Peyer's patch (tissue), 4 donors: Measurements from ENCODE around the gene DOK5. TPM values are rescaled to one million over a fixed set of nuclear protein-coding genes. Genes with fewer than 3 reads are reported as not detected.

ENCODE experiments used
- DNase-seq, 3 donors: peaks; one replicate each; pipeline ENCODE4 v3.0.0-alpha.2; 2017 to 2019
- H3K27ac ChIP-seq, 4 donors: fragments of 200-600 bp; sonication (generic); one replicate each; pipeline ENCODE4 v1.5.1; 2016 to 2019
- H3K27me3 ChIP-seq, 2 donors: fragments of 200-600 bp; sonication (generic); one replicate each; pipeline ENCODE4 v1.5.1; 2019
- H3K36me3 ChIP-seq, 3 donors: fragments of 200-600 bp; sonication (generic); one replicate each; pipeline ENCODE4 v1.5.1; 2016 to 2019
- H3K4me1 ChIP-seq, 4 donors: fragments of 200-600 bp; sonication (generic); one replicate each; pipeline ENCODE4 v1.5.1; 2016 to 2019
- H3K4me3 ChIP-seq, 4 donors: fragments of 200-600 bp; sonication (generic); 1 replicate in 3 of 4; 2 replicates in 1 of 4; pipeline ENCODE4 v1.5.1; 2016 to 2019; ENCODE audit warnings: mild to moderate bottlenecking in 1 of 4
- H3K9me3 ChIP-seq, 4 donors: fragments of 200-600 bp; sonication (generic); one replicate each; pipeline ENCODE4 v1.5.1; 2016 to 2019; ENCODE audit warnings: mild to moderate bottlenecking in 1 of 4
- POLR2A ChIP-seq, 2 donors: fragments of 450-650 bp; IDR thresholded peaks; one replicate each; pipeline ENCODE4 v1.5.1; 2017; ENCODE audit warnings: antibody characterized with exemption in 2 of 2, mild to moderate bottlenecking in 2 of 2, moderate library complexity in 2 of 2
- total RNA-seq, 4 donors: library from RNA; depleted of rRNA; stranded (reverse); fragments of >200 nt; gene quantifications; one replicate each; pipeline ENCODE4 v1.1.0, GENCODE V29; 2016
- TF ChIP-seq, protein P1 (sequence below), 6 experiments: fragments of 450-650 bp in 4 of 6; fragments of 200-600 bp in 2 of 6; sonication (generic) in 1 of 6; IDR thresholded peaks; one replicate each; pipeline ENCODE4 v1.5.1; 2017 to 2019; ENCODE audit warnings: antibody characterized with exemption in 6 of 6, mild to moderate bottlenecking in 3 of 6, moderate library complexity in 1 of 6

Gene DOK5
- total RNA-seq, 4 donors from 2014 or later, result 2.1 TPM; not detected in 3

DNA sequence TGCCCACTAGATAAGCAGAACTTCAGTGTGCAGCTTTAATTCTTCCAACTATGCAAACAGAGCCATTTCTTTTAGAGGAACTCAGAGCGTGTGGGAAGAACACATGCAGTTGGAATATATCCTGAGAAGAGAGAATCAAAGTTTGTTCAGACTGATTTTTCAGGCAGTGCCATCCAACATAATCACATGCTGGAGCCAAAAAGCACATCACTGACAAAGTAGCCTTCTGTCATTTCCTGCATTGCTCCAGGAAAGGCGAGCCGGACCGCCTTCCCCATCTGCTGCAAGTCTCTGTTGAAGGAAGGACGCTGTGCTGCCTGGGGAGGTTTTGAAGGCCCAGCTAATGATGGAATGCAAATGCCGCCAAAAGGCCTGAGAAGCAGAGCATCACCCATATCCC is 98.4 kb downstream of the DOK5 start:
- Histone ChIP-seq H3K4me1 (no peaks in the 10 kb centered on the region), H3K27ac (no peak overlapping the region), H3K9me3 (no peaks in the 10 kb centered on the region), H3K4me3 (no peak overlapping the region), H3K27me3 (no peaks in the 10 kb centered on the region), H3K36me3 (no peaks in the 10 kb centered on the region)
- no peak for DNase-seq
- TF ChIP-seq POLR2A (IDR thresholded peaks at IDR 0.05), result no peak
- TF ChIP-seq, protein P1, sequence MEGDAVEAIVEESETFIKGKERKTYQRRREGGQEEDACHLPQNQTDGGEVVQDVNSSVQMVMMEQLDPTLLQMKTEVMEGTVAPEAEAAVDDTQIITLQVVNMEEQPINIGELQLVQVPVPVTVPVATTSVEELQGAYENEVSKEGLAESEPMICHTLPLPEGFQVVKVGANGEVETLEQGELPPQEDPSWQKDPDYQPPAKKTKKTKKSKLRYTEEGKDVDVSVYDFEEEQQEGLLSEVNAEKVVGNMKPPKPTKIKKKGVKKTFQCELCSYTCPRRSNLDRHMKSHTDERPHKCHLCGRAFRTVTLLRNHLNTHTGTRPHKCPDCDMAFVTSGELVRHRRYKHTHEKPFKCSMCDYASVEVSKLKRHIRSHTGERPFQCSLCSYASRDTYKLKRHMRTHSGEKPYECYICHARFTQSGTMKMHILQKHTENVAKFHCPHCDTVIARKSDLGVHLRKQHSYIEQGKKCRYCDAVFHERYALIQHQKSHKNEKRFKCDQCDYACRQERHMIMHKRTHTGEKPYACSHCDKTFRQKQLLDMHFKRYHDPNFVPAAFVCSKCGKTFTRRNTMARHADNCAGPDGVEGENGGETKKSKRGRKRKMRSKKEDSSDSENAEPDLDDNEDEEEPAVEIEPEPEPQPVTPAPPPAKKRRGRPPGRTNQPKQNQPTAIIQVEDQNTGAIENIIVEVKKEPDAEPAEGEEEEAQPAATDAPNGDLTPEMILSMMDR (IDR thresholded peaks at IDR 0.05), result no peak

GRCh38 chr20:54576518-54576917 is 101.1 kb downstream of the DOK5 start:
- H3K27me3 ChIP-seq, result no peaks in the 10 kb centered on the region
- no peaks in the 10 kb centered on the region for H3K4me1 ChIP-seq
- H3K27ac ChIP-seq, result no peak overlapping the region
- no peak for TF ChIP-seq POLR2A (IDR thresholded peaks at IDR 0.05)
- TF ChIP-seq, protein P1 (IDR thresholded peaks at IDR 0.05), result no peak
- no peak for DNase-seq
- no peak overlapping the region for H3K4me3 ChIP-seq
- no peaks in the 10 kb centered on the region for H3K36me3 ChIP-seq
- H3K9me3 ChIP-seq, result no peaks in the 10 kb centered on the region

DNA sequence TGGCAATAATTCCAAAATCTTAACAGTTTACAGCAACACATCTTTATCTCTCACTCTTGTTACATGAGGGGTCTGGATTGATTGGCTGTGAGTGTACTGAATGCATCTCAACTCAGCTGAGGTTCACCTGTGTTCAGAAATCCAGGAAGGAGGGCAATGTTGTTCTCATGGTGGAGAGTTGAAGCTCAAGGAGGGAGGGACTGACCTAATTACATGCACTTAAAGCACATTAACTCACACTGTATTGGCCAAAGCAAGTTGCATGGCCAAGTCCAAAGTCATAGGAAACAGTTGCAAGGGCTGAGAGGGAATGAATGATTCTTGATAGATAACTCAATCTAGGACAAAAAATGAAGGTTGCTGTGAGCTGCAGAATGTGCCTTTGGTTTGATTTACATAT is 102.2 kb downstream of the DOK5 start:
- no peaks in the 10 kb centered on the region for H3K9me3 ChIP-seq
- H3K27me3 ChIP-seq, result no peaks in the 10 kb centered on the region
- no peaks in the 10 kb centered on the region for H3K36me3 ChIP-seq
- TF ChIP-seq, protein P1 (IDR thresholded peaks at IDR 0.05), result no peak
- H3K4me3 ChIP-seq, result no peak overlapping the region
- H3K4me1 ChIP-seq, result no peaks in the 10 kb centered on the region
- H3K27ac ChIP-seq, result no peak overlapping the region
- no peak for DNase-seq

- TF ChIP-seq, protein P1 (IDR thresholded peaks at IDR 0.05), result no peak
- no peak for TF ChIP-seq POLR2A (IDR thresholded peaks at IDR 0.05)
- no peaks in the 10 kb centered on the region for H3K27me3 ChIP-seq
- no peaks in the 10 kb centered on the region for H3K9me3 ChIP-seq
- no peaks in the 10 kb centered on the region for H3K4me1 ChIP-seq
- no peak overlapping the region for H3K4me3 ChIP-seq
- H3K36me3 ChIP-seq, result no peaks in the 10 kb centered on the region
- no peak for DNase-seq
- H3K27ac ChIP-seq, result no peak overlapping the region
These were observed 109.8 kb downstream of the DOK5 start for GRCh38 chr20:54585217-54585616.

DNA sequence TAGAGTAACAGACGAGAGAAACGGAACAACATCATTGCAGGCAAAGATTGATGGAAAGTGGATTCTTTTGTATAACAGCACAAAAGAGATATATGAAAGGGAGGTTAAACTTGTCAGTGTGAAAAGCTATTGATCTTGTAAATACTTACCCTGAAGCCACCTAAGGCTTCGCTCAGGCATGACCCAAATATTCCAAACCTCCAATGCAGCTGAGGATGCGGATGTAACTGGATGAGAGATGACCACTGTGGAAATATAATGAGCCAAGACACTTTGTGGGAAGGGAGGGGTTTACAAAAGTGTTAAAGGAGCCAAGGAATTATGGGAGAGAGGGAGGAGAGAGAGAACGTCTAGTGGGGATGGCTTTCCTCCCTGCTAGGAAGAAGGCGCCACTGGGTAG is 112.0 kb downstream of the DOK5 start:
- TF ChIP-seq POLR2A (IDR thresholded peaks at IDR 0.05), result no peak
- TF ChIP-seq, protein P1 (IDR thresholded peaks at IDR 0.05), result no peak
- Histone ChIP-seq H3K4me3 (no peak overlapping the region), H3K9me3 (no peaks in the 10 kb centered on the region)

DNA sequence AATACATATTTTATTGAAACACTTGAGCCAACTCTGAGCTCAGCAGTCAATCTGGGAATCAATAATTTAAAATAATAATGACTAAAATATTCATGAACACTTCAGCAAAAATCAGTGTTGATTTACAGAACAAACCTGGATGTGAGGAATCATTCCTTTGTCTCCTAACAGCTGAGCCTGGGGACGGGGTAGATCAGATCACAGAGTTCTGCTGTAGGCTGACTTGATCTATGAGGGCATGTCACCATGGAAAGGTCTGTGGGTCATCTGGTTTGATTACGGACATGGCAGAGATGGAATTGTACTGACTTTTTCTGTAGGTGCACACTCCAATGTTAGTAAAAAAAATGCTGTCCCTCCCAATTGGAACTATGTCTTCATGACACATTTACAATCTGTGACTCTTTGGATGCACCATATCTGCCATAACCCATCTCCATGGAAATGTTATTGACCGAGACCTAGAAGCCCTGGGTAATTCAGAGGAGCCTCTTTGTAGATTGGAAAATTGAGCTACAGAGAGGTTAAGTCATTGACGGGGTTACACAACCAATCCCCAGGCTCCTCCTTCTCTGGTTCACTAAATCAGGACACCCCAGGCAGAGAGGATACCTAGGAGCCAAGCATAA is 114.1 kb downstream of the DOK5 start:
- Histone ChIP-seq H3K36me3 (no peaks in the 10 kb centered on the region), H3K9me3 (no peaks in the 10 kb centered on the region), H3K4me3 (no peak overlapping the region), H3K4me1 (no peaks in the 10 kb centered on the region), H3K27me3 (no peaks in the 10 kb centered on the region), H3K27ac (no peak overlapping the region)
- no peak for DNase-seq
- TF ChIP-seq, protein P1 (IDR thresholded peaks at IDR 0.05), result no peak
- no peak for TF ChIP-seq POLR2A (IDR thresholded peaks at IDR 0.05)

More for the DNA sequence above, 112.0 kb downstream of the DOK5 start:
- Histone ChIP-seq H3K27ac (no peak overlapping the region), H3K27me3 (no peaks in the 10 kb centered on the region), H3K36me3 (no peaks in the 10 kb centered on the region), H3K4me1 (no peaks in the 10 kb centered on the region)
- DNase-seq, result no peak
